Uterus (tissue), 4 donors: ENCODE measurements around the gene PCDHGA3. TPM values are rescaled to one million over a fixed set of nuclear protein-coding genes. Genes with fewer than 3 reads are reported as not detected.
A peak's percentile ranks its signal among the peaks of the same experiment; 100 is the strongest.
"Not testable (repeated sequence)": the region's sequence is repeated elsewhere in the genome, so short reads cannot be mapped to it uniquely, and the experiment has no call there.

Source experiments
- DNase-seq, 2 donors: peaks; one replicate each; pipeline ENCODE4 v3.0.0-alpha.2; 2019 to 2020
- H3K27ac ChIP-seq, 2 donors: fragments of 200-600 bp; sonication (generic); 1 replicate in 1 of 2; 2 replicates in 1 of 2; pipeline ENCODE4 v1.5.1; 2016 to 2018
- H3K27me3 ChIP-seq, 2 donors: fragments of 200-600 bp; sonication (generic); one replicate each; pipeline ENCODE4 v1.5.1; 2018 to 2019; ENCODE audit warnings: control low read depth in 1 of 2
- H3K36me3 ChIP-seq, 2 donors: fragments of 200-600 bp; sonication (generic); one replicate each; pipeline ENCODE4 v1.5.1; 2019; ENCODE audit warnings: control low read depth in 1 of 2
- H3K4me1 ChIP-seq, 2 donors: fragments of 200-600 bp; sonication (generic); one replicate each; pipeline ENCODE4 v1.5.1; 2018 to 2019; ENCODE audit warnings: control low read depth in 1 of 2
- H3K4me3 ChIP-seq, 2 donors: fragments of 200-600 bp; sonication (generic); 1 replicate in 1 of 2; 2 replicates in 1 of 2; pipeline ENCODE4 v1.5.1; 2018 to 2019; ENCODE audit warnings: mild to moderate bottlenecking in 1 of 2
- H3K9me3 ChIP-seq, 2 donors: fragments of 200-600 bp; sonication (generic); one replicate each; pipeline ENCODE4 v1.5.1; 2019; ENCODE audit warnings: control low read depth in 1 of 2
- POLR2A ChIP-seq, 2 donors: fragments of 450-650 bp; IDR thresholded peaks; one replicate each; pipeline ENCODE4 v1.6.1; 2016; ENCODE audit warnings: antibody characterized with exemption in 2 of 2, mild to moderate bottlenecking in 1 of 2, moderate library complexity in 1 of 2
- intact Hi-C: fragments of 100-400 bp; cut with DNase I; formaldehyde crosslinking; loops from one replicate; pipeline ENCODE4 v1.15.1; 2023; ENCODE audit warnings: low total_unique reads
- total RNA-seq, 4 donors: library from RNA; depleted of rRNA in 3 of 4; stranded (reverse); fragments of >200 nt in 3 of 4; gene quantifications; one replicate each; pipeline versions ENCODE4 v1.1.0 to v1.2.4, GENCODE V29; 2014 to 2023
- TF ChIP-seq, protein P1 (sequence below), 4 experiments: fragments of 200-600 bp in 2 of 4; fragments of 450-650 bp in 2 of 4; sonication (generic) in 2 of 4; IDR thresholded peaks; one replicate each; pipeline ENCODE4 v1.5.1; 2016 to 2019; ENCODE audit warnings: antibody characterized with exemption in 4 of 4, mild to moderate bottlenecking in 2 of 4, moderate library complexity in 1 of 4
- donor health status: DM: yes; HTN: yes; CAD: no.

Gene PCDHGA3
- total RNA-seq = 1 to 10 TPM in 3 of 4 donors, under 1 TPM in 1; 0.51 to 8.2 (median 5.6) TPM

DNA sequence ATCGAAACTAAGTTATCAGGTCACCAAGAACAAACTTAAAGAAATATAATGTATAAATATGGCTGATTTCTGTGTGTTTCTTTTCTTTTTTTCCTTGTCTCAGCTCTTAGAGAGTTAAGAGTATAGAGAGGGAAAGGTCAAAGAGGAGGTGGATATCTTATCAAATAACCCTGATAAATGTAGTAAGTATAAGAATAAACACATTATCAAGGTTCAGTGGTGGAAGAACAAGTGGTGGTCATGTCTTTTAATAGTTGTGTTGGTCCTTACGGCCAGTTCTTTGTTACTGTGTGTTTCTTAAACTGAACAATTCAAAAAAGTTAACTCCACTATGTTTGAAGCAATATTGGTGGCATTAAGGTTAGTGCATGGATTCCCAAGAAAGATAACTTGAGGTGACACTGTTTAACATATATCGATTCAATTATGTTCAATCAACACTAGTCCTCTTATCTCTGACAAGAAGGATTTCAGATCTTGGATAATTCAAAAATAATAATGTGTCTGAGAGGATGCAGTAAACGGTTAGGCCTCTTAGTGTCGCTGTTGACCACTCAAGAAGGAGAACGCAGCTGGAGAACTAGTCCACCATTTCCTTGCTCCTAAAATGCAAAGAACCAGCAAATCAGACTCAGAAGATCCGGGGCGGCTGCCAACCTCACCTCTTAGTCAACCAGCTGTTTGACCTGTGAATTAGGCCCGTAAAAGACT is at the start of gene PCDHGA3:
TSS of gene PCDHGA3 (plus strand) at position 588 of the 711 bp plus-strand sequence. CDS start 205 bp downstream, outside the sequence.
- Histone ChIP-seq H3K9me3 (peaks cover 3 to 58% of the 10 kb centered on the region in 2 donors), H3K27me3 (no peaks in the 10 kb centered on the region), H3K4me3 (peak within 1 kb of the TSS in 1 of 2 donors; percentile 5), H3K36me3 (no peaks in the 10 kb centered on the region), H3K27ac (no peak within 1 kb of the TSS), H3K4me1 (no peaks in the 10 kb centered on the region)
- no peak for DNase-seq
- intact Hi-C loops = no loop called here
- TF ChIP-seq, protein P1, sequence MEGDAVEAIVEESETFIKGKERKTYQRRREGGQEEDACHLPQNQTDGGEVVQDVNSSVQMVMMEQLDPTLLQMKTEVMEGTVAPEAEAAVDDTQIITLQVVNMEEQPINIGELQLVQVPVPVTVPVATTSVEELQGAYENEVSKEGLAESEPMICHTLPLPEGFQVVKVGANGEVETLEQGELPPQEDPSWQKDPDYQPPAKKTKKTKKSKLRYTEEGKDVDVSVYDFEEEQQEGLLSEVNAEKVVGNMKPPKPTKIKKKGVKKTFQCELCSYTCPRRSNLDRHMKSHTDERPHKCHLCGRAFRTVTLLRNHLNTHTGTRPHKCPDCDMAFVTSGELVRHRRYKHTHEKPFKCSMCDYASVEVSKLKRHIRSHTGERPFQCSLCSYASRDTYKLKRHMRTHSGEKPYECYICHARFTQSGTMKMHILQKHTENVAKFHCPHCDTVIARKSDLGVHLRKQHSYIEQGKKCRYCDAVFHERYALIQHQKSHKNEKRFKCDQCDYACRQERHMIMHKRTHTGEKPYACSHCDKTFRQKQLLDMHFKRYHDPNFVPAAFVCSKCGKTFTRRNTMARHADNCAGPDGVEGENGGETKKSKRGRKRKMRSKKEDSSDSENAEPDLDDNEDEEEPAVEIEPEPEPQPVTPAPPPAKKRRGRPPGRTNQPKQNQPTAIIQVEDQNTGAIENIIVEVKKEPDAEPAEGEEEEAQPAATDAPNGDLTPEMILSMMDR (IDR thresholded peaks at IDR 0.05) = no peak
- no peak for TF ChIP-seq POLR2A (IDR thresholded peaks at IDR 0.05)

DNA sequence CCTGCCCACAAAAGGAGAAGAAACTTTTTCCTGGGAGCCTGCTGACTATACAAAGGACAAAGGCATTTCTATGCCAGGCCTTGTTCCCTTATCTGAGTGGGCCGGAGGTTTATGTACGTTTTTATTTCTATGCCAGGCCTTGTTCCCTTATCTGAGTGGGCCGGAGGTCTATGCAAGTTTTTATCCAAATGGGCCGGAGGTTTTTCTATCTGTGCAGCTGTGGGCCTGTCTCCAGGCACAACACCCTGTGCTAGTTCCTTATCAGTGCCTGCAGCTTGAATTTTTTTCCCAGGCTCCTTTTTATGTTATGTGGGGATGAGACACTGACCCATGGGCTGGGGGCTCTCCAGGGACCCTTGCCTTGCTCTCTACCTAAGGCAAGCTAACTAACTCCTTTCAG is 45.3 kb upstream of the PCDHGA3 start:
- H3K27me3 ChIP-seq = no peaks in the 10 kb centered on the region
- H3K9me3 ChIP-seq = peaks cover 0 to 58% of the 10 kb centered on the region in 2 donors
- DNase-seq = no peak
- H3K4me1 ChIP-seq = no peaks in the 10 kb centered on the region
- intact Hi-C loops = no loop called here
- TF ChIP-seq POLR2A (IDR thresholded peaks at IDR 0.05) = no peak
- TF ChIP-seq, protein P1 (IDR thresholded peaks at IDR 0.05) = no peak
- no peak overlapping the region for H3K27ac ChIP-seq
- H3K36me3 ChIP-seq = no peaks in the 10 kb centered on the region
- H3K4me3 ChIP-seq = no peak overlapping the region

DNA sequence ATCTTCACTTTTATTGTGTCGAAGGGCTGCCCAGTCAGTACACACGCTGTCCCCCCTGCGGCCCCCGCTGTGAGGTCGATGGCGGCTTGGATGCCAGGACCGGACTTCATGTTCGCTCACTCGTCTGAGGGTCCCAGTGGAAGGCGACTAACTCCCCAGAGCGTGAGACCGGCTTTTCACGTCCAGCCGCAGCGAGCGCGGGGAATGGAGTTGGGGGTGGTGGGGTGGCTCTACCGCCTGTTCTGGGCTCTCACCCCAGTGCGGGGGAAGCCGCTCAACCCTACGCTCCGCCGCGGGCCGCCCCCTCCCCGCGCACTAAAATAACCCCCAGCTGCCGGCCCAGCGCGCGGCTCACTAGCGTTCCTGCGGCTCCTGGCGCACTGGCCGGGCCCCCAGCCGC is 39.9 kb upstream of the PCDHGA3 start, which contains the start of gene SLC25A2:
TSS of gene SLC25A2 (minus strand) at position 294 of the 400 bp plus-strand sequence. CDS start at position 110, 184 bp downstream.
- Histone ChIP-seq H3K36me3 (no peaks in the 10 kb centered on the region), H3K9me3 (peaks cover 0 to 79% of the 10 kb centered on the region in 2 donors), H3K27ac (no peak within 1 kb of the TSS), H3K4me1 (no peaks in the 10 kb centered on the region), H3K27me3 (no peaks in the 10 kb centered on the region), H3K4me3 (no peak within 1 kb of the TSS)
- intact Hi-C loops = no loop called here
- DNase-seq = no peak
- TF ChIP-seq POLR2A (IDR thresholded peaks at IDR 0.05) = no peak
- TF ChIP-seq, protein P1 (IDR thresholded peaks at IDR 0.05) = no peak

DNA sequence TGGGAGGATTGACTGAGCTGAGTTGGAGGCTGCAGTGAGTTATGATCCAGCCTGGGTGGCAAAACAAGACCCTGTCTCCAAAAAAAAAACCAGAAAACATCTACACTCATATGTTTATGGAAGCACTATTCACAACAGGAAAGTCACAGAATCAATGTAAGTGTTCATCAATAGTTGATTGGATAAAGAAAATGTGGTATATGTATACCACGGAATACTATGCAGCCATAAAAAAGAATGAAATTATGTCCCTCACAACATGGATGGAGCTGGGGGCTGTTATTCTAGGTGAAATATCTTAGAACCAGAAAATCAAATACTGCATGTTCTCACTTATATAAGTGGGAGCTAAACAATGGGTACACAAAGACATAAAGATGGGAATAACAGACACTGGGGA is 37.0 kb upstream of the PCDHGA3 start:
- intact Hi-C loops = no loop called here
- DNase-seq = no peak
- Histone ChIP-seq H3K4me3 (no peak overlapping the region), H3K27me3 (no peaks in the 10 kb centered on the region), H3K27ac (no peak overlapping the region), H3K36me3 (no peaks in the 10 kb centered on the region), H3K4me1 (no peaks in the 10 kb centered on the region), H3K9me3 (peaks cover 0 to 90% of the 10 kb centered on the region in 2 donors)
- no peak for TF ChIP-seq POLR2A (IDR thresholded peaks at IDR 0.05)
- TF ChIP-seq, protein P1 (IDR thresholded peaks at IDR 0.05) = no peak

DNA sequence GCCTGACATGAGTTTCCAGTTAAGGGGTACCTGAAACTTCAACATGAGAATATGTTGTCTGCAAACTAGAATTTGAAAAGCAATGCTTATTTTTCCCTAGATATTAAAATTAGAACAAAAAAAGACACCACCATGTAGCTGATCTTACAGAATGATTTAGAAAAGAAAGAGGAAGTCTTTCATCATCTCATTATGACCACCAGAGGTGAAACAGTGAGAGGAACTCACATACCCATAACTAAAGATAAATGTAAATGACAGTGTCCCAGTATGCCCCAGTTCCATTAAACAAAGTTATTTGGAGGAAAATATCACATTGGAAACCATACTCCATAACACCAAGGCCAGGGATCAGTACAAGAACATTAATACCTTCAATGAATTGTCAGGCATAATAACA is 29.9 kb upstream of the PCDHGA3 start:
- H3K36me3 ChIP-seq = no peaks in the 10 kb centered on the region
- intact Hi-C loops = no loop called here
- H3K27me3 ChIP-seq = no peaks in the 10 kb centered on the region
- no peak for TF ChIP-seq POLR2A (IDR thresholded peaks at IDR 0.05)
- TF ChIP-seq, protein P1 (IDR thresholded peaks at IDR 0.05) = no peak
- H3K27ac ChIP-seq = no peak overlapping the region
- no peaks in the 10 kb centered on the region for H3K4me1 ChIP-seq
- H3K9me3 ChIP-seq = peaks cover 10 to 94% of the 10 kb centered on the region in 2 donors
- no peak for DNase-seq
- no peak overlapping the region for H3K4me3 ChIP-seq

DNA sequence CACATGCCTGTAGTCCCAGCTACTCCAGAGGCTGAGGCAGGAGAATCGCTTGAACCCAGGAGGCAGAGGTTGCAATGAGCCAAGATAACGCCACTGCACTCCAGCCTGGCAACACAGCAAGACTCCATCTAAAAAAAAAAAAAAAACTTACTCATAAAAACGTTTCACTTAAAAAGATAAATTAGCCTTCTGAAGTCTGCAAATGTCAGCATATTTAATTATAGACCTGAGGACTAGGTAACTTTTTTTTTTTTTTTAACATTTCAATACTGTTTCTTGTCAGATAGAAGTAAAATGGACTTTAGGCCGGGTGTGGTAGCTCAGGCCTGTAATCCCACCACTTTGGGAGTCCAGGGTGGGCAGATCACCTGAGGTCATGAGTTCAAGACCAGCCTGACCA is 26.7 kb upstream of the PCDHGA3 start:
- H3K36me3 ChIP-seq, H3K27ac ChIP-seq, DNase-seq, H3K4me3 ChIP-seq, H3K4me1 ChIP-seq, intact Hi-C loops, H3K27me3 ChIP-seq: not testable (repeated sequence)
- H3K9me3 ChIP-seq = peaks cover 14 to 86% of the 10 kb centered on the region in 2 donors
